Osteocyte (in vitro differentiated cells): ENCODE data around the gene SCRT2. TPM values are rescaled to one million over a fixed set of nuclear protein-coding genes. Genes with fewer than 3 reads are reported as not detected.

Experiments
- DNase-seq: peaks from one replicate; pipeline ENCODE4 v3.0.0; 2021; ENCODE audit warnings: mixed read lengths; ENCODE audit not compliant: unreplicated experiment; ENCODE audit errors: extremely low spot score
- H3K27ac Mint-ChIP-seq: one replicate; pipeline ENCODE4 v1.8.0; 2021; ENCODE audit warnings: mild to moderate bottlenecking, mixed read lengths; ENCODE audit not compliant: unreplicated experiment
- H3K27me3 Mint-ChIP-seq: one replicate; pipeline ENCODE4 v1.8.0; 2021; ENCODE audit warnings: mixed read lengths; ENCODE audit not compliant: unreplicated experiment
- H3K36me3 Mint-ChIP-seq: one replicate; pipeline ENCODE4 v1.8.0; 2021; ENCODE audit warnings: mixed read lengths; ENCODE audit not compliant: unreplicated experiment
- H3K4me1 Mint-ChIP-seq: one replicate; pipeline ENCODE4 v1.8.0; 2021; ENCODE audit warnings: mixed read lengths; ENCODE audit not compliant: unreplicated experiment
- H3K4me3 Mint-ChIP-seq: one replicate; pipeline ENCODE4 v1.8.0; 2021; ENCODE audit warnings: mild to moderate bottlenecking, moderate library complexity, mixed read lengths; ENCODE audit not compliant: unreplicated experiment
- H3K9me3 Mint-ChIP-seq: one replicate; pipeline ENCODE4 v1.8.0; 2021; ENCODE audit warnings: mixed read lengths; ENCODE audit not compliant: unreplicated experiment
- CTCF ChIP-seq: fragments of 200-600 bp; sonication (generic); IDR thresholded peaks from 2 replicates; pipeline ENCODE4 v1.5.0; 2021; ENCODE audit warnings: antibody characterized with exemption, mild to moderate bottlenecking, moderate library complexity
- total RNA-seq: library from RNA; stranded (reverse); gene quantifications from 2 replicates; pipeline ENCODE4 v1.2.1, GENCODE V29; 2021

Gene SCRT2
- total RNA-seq, 1 donor from 2014 or later, result not detected

GRCh38 chr20:672963-673602, 2.5 kb downstream of the SCRT2 start:
- Mint-ChIP-seq H3K9me3 (no peaks in the 10 kb centered on the region), H3K36me3 (no peaks in the 10 kb centered on the region), H3K4me1 (peaks cover 7% of the 10 kb centered on the region), H3K4me3 (no peak overlapping the region), H3K27me3 (peaks cover 27% of the 10 kb centered on the region), H3K27ac (no peak overlapping the region)
- DNase-seq, result no peak
- TF ChIP-seq CTCF, result peak; percentile 20

- no peak overlapping the region for H3K4me3 Mint-ChIP-seq
- no peaks in the 10 kb centered on the region for H3K9me3 Mint-ChIP-seq
- no peaks in the 10 kb centered on the region for H3K36me3 Mint-ChIP-seq
- no peak for TF ChIP-seq CTCF
- H3K4me1 Mint-ChIP-seq, result peaks cover 7% of the 10 kb centered on the region
- H3K27ac Mint-ChIP-seq, result no peak overlapping the region
- no peak for DNase-seq
- H3K27me3 Mint-ChIP-seq, result peaks cover 27% of the 10 kb centered on the region
Measured at GRCh38 chr20:671252-672030, 4.2 kb downstream of the SCRT2 start.

DNA sequence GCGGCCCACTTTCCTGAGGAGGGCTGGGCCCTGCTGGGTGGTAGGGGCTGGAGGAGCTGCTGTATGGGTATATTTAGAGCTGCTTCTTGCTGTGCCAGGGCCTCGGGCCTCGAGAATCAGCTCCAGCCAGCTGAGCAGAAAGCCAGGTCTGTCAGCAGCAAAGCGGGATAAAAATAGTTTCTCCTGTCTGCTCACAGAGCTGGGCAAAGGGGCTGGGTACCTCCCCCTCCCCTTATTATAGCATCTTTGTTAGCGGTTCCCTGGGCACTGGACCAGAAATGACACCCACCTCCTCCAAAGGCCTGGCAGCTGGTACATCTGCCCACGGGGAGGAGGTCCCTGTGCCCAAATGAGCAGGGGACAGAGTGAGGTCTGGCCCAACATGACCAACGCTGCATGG, 6.0 kb downstream of the SCRT2 start:
- H3K9me3 Mint-ChIP-seq, result no peaks in the 10 kb centered on the region
- DNase-seq, result no peak
- peaks cover 22% of the 10 kb centered on the region for H3K27me3 Mint-ChIP-seq
- H3K4me1 Mint-ChIP-seq, result peaks cover 2% of the 10 kb centered on the region
- H3K36me3 Mint-ChIP-seq, result no peaks in the 10 kb centered on the region
- TF ChIP-seq CTCF, result no peak
- H3K27ac Mint-ChIP-seq, result no peak overlapping the region
- H3K4me3 Mint-ChIP-seq, result no peak overlapping the region

GRCh38 chr20:668638-669037, 7.0 kb downstream of the SCRT2 start:
- Mint-ChIP-seq H3K4me1 (peaks cover 2% of the 10 kb centered on the region), H3K4me3 (no peak overlapping the region), H3K27me3 (peaks cover 17% of the 10 kb centered on the region), H3K9me3 (no peaks in the 10 kb centered on the region), H3K27ac (no peak overlapping the region), H3K36me3 (no peaks in the 10 kb centered on the region)
- DNase-seq, result no peak
- TF ChIP-seq CTCF, result no peak

GRCh38 chr20:668050-668449, 7.6 kb downstream of the SCRT2 start:
- DNase-seq, result no peak
- no peaks in the 10 kb centered on the region for H3K36me3 Mint-ChIP-seq
- H3K4me1 Mint-ChIP-seq, result peaks cover 2% of the 10 kb centered on the region
- TF ChIP-seq CTCF, result no peak
- H3K9me3 Mint-ChIP-seq, result no peaks in the 10 kb centered on the region
- no peak overlapping the region for H3K4me3 Mint-ChIP-seq
- peaks cover 14% of the 10 kb centered on the region for H3K27me3 Mint-ChIP-seq
- no peak overlapping the region for H3K27ac Mint-ChIP-seq
